GM18873 (cell line): ENCODE data around the gene MGAM2.

Experiments used
- ATAC-seq: cut with Tn5 transposase; IDR thresholded peaks from one replicate; pipeline ENCODE4 v1.9.1; 2021; ENCODE audit warnings: mild to moderate bottlenecking, moderate library complexity, moderate number of reproducible peaks; ENCODE audit not compliant: unreplicated experiment, low FRiP score

MGAM2 gene

DNA sequence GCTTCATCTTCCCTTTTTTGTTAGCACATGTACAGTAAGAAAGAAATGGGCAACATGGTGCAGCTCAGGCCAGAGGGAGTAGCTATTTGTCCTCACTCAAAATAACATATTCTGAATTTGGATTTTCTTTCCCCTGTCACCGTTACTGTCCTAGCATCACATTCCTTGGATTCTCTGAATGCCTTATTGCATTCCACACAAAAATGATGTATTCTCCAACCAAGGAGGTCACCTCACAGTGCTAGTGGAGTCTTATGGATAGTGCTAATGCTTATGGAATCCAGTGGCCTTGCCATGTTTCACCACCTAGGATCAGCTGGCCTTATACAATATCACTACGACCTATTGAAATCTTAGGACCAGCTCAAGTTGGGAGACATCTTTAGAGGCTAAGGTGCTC is 139.2 kb downstream of the MGAM2 start:
- ATAC-seq, result no peak

DNA sequence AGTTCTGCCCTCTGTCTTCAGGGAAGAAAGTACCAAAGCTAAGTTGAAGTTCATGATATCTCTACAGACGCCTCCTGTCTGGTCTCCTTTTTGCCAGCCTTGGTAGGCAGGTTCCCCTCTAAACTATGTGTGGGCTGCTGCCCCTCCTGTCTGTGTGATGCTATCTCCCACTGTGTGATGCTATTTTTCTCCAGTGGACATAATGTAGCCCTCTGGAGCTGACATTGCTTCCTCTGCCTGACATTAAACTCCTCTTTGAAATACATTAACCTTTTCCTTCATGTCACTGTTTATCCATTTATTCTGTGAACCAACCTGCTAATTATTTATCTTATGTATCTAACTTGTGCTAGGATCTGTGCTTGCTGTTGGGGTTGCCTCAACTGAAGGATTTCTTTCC is 146.4 kb downstream of the MGAM2 start, which contains the start of gene PRSS58:
PRSS58 (minus strand) TSS at position 101 of the 400 bp plus-strand sequence. CDS start 351 bp downstream, outside the sequence.
- no peak for ATAC-seq

DNA sequence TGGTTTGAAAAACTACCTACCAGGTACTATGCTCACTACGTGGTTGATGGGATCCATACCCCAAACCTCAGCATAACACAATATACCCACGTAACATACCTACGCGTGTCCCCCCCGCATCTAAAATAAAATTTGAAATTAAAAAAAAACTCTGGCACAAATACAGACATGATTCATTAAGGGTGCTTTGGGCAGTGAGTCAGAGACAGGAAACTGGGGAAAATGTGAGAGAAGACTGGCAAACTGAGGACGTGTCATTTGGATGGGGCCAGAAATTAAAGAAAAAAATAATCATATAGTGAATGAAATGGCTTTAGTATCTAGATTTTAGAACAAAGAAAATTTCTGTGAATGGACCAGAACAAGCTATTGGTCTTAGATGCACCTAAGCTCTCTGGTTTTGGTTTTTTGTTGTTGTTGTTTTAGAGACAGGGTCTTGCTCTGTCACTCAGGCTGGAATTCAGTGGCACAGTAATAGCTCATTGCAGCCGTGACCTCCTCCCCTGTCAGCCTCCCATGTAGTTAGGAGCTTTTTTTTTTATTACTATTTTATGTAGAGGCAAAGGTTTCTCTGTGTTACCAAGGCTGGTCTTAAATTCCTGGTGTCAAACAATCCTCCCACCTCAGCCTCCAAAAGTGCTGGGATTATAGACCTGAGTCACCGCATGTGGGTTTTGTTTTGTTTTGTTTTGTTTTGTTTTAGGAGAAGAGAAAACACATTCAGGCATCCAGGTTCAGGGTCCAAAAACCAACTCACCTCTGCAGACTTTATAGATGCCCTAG is 152.3 kb downstream of the MGAM2 start:
- ATAC-seq, result no peak
